Nephron (organoid): Measurements from ENCODE around the gene FNIP1.

Source experiments
- H3K27ac Mint-ChIP-seq, 3 experiments: 2 replicates each; pipeline ENCODE4 v1.8.0; 2020; ENCODE audit warnings: mixed read lengths in 3 of 3, mild to moderate bottlenecking in 2 of 3, moderate library complexity in 1 of 3
- H3K27me3 Mint-ChIP-seq: 2 replicates; pipeline ENCODE4 v1.8.0; 2021; ENCODE audit warnings: low read depth, mild to moderate bottlenecking, moderate library complexity, mixed read lengths
- H3K36me3 Mint-ChIP-seq: 2 replicates; pipeline ENCODE4 v1.8.0; 2020; ENCODE audit warnings: low read depth, mixed read lengths
- H3K4me1 Mint-ChIP-seq: 2 replicates; pipeline ENCODE4 v1.8.0; 2020; ENCODE audit warnings: mixed read lengths
- H3K4me3 Mint-ChIP-seq, 3 experiments: 2 replicates each; pipeline ENCODE4 v1.8.0; 2020; ENCODE audit warnings: mild to moderate bottlenecking in 3 of 3, mixed read lengths in 3 of 3, moderate library complexity in 2 of 3
- H3K9me3 Mint-ChIP-seq: 2 replicates; pipeline ENCODE4 v1.8.0; 2020; ENCODE audit warnings: mixed read lengths
- CTCF ChIP-seq, 3 experiments: fragments of 200-600 bp; sonication (generic); IDR thresholded peaks; one replicate each; pipeline ENCODE4 v1.5.0; 2021; ENCODE audit warnings: antibody characterized with exemption in 3 of 3; ENCODE audit not compliant: unreplicated experiment in 3 of 3

FNIP1 gene

GRCh38 chr5:131644822-131645221 is 152.0 kb downstream of the FNIP1 start:
- no peaks in the 10 kb centered on the region for H3K4me1 Mint-ChIP-seq
- H3K36me3 Mint-ChIP-seq = peaks cover 30% of the 10 kb centered on the region
- H3K27ac Mint-ChIP-seq = no peak overlapping the region
- no peaks in the 10 kb centered on the region for H3K27me3 Mint-ChIP-seq
- no peaks in the 10 kb centered on the region for H3K9me3 Mint-ChIP-seq
- TF ChIP-seq CTCF (IDR thresholded peaks at IDR 0.05; ENCODE audit: unreplicated experiment in 3 of 3) = no peak
- H3K4me3 Mint-ChIP-seq = no peak overlapping the region

GRCh38 chr5:131644370-131644769 is 152.4 kb downstream of the FNIP1 start:
- no peak for TF ChIP-seq CTCF (IDR thresholded peaks at IDR 0.05; ENCODE audit: unreplicated experiment in 3 of 3)
- Mint-ChIP-seq H3K4me1 (no peaks in the 10 kb centered on the region), H3K9me3 (no peaks in the 10 kb centered on the region), H3K36me3 (peaks cover 26% of the 10 kb centered on the region), H3K27ac (no peak overlapping the region), H3K4me3 (no peak overlapping the region), H3K27me3 (no peaks in the 10 kb centered on the region)

- Mint-ChIP-seq H3K4me3 (no peak overlapping the region), H3K4me1 (peaks cover 2% of the 10 kb centered on the region), H3K36me3 (peaks cover 18% of the 10 kb centered on the region), H3K9me3 (no peaks in the 10 kb centered on the region), H3K27me3 (no peaks in the 10 kb centered on the region), H3K27ac (no peak overlapping the region)
- no peak for TF ChIP-seq CTCF (IDR thresholded peaks at IDR 0.05; ENCODE audit: unreplicated experiment in 3 of 3)
These were observed 155.3 kb downstream of the FNIP1 start for GRCh38 chr5:131641494-131641893.

- Mint-ChIP-seq H3K9me3 (no peaks in the 10 kb centered on the region), H3K36me3 (peaks cover 15% of the 10 kb centered on the region)
These were observed 156.6 kb downstream of the FNIP1 start for GRCh38 chr5:131640043-131640856.

GRCh38 chr5:131639148-131639547 is 157.7 kb downstream of the FNIP1 start:
- H3K4me3 Mint-ChIP-seq = no peak overlapping the region
- no peaks in the 10 kb centered on the region for H3K27me3 Mint-ChIP-seq
- no peaks in the 10 kb centered on the region for H3K9me3 Mint-ChIP-seq
- peaks cover 4% of the 10 kb centered on the region for H3K36me3 Mint-ChIP-seq
- H3K27ac Mint-ChIP-seq = no peak overlapping the region
- TF ChIP-seq CTCF (IDR thresholded peaks at IDR 0.05; ENCODE audit: unreplicated experiment in 3 of 3) = no peak
- H3K4me1 Mint-ChIP-seq = peaks cover 9% of the 10 kb centered on the region

More at GRCh38 chr5:131640043-131640856, 156.6 kb downstream of the FNIP1 start:
- H3K27me3 Mint-ChIP-seq = no peaks in the 10 kb centered on the region
- no peak overlapping the region for H3K4me3 Mint-ChIP-seq
- no peak for TF ChIP-seq CTCF (IDR thresholded peaks at IDR 0.05; ENCODE audit: unreplicated experiment in 3 of 3)
- H3K4me1 Mint-ChIP-seq = peaks cover 7% of the 10 kb centered on the region
- H3K27ac Mint-ChIP-seq = no peak overlapping the region

- Mint-ChIP-seq H3K4me3 (no peak overlapping the region), H3K36me3 (peaks cover 4% of the 10 kb centered on the region), H3K9me3 (no peaks in the 10 kb centered on the region), H3K27me3 (no peaks in the 10 kb centered on the region), H3K27ac (peak overlapping the region in 1 of 3 experiments; percentile 2), H3K4me1 (peaks cover 14% of the 10 kb centered on the region)
- TF ChIP-seq CTCF (IDR thresholded peaks at IDR 0.05; ENCODE audit: unreplicated experiment in 3 of 3) = no peak
These were observed 159.1 kb downstream of the FNIP1 start for GRCh38 chr5:131637694-131638093.
